Measurements from ENCODE around the gene SEC62.

Gene SEC62, protein sequence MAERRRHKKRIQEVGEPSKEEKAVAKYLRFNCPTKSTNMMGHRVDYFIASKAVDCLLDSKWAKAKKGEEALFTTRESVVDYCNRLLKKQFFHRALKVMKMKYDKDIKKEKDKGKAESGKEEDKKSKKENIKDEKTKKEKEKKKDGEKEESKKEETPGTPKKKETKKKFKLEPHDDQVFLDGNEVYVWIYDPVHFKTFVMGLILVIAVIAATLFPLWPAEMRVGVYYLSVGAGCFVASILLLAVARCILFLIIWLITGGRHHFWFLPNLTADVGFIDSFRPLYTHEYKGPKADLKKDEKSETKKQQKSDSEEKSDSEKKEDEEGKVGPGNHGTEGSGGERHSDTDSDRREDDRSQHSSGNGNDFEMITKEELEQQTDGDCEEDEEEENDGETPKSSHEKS

DNA sequence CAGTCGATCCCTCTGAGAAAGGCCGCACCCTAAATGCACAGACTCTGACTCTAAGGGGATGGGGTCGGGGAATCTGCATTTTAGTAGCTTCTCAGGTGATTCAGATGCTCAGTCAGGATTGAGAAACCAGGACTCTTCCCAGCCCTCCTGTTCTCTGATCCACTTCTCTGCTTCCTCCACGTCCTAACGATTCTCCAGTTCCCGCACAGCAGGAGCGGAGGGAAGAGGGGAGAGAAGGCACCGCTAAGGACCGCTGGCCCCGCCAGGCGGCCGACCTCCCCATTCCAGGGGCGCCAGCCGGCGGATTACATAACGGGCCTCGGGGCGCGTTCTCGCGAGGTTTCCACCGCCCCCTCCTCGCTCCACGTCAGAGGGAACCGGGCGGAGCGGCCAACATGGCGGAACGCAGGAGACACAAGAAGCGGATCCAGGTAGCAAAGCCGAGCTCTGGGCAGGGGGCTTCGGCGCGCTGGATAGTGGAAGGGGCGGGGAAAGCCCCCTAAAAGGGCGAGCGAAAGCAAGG lies at the start of gene SEC62:
SEC62 (plus strand) TSS at position 380 of the 523 bp plus-strand sequence; CDS start at position 396, 16 bp downstream.
- DNase-seq: peak; percentile 90

DNA sequence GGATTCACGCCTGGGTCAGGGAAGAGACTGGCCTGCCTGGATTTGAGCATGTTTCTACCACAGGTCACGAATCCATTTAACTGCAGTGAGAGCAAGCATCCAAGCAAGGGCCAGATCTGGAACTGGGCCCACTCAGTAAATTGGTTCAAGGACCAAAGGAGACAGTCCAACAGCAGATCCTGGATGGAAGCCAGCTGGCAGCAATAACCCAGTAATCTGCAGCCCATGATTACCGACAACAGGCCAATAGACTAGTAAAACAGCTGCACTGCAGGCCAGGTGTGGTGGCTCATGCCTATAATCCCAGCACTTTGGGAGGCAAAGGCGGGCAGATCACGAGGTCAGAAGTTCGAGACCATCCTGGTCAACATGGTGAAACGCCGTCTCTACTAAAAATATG lies 43.4 kb upstream of the SEC62 start:
- DNase-seq: peak; percentile 96

DNA sequence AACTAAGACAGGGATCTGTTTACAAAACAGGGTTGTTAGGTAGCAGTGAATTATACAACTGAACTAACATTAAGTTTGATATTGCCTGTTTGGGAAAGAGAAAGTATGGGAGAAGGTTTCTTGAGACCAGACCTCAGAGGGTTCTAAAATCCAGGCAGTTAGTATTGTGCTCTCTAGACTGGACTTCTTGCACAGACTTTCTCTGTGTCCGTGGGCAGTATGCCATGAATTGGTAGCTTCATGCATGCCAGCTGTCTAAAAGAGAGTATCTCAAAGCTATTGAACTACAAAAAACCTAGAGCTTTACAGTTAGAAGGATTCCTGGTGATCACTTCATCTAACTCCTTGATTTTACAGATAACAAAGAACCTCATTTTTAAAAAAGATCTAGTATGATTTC lies 42.8 kb upstream of the SEC62 start:
- DNase-seq: no peak

- DNase-seq: no peak
Measured at GRCh38 chr3:169929830-169930519, 36.6 kb upstream of the SEC62 start.

DNA sequence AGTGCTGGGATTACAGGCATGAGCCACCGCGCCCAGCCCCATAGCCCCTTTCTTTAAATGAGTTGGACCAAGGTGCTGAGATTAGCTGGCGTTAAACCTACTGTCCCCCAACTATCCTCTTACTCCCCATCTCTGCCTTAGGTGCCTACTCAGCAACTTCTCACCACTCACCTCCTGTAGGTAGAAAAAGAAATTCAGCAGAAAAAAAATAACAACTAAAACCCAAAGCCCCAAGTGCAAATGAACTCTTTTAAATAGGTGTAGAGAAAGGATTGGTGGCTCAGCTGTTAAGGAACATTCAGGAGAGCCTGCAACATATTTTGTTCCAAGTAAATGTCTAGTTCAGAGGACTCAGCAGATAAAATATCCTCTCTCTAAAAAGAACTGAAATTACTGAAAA lies 35.8 kb upstream of the SEC62 start:
- no peak for DNase-seq

GRCh38 chr3:169931747-169932520 lies 34.7 kb upstream of the SEC62 start:
- no peak for DNase-seq

- no peak for DNase-seq
Measured at GRCh38 chr3:169939320-169939719, 27.3 kb upstream of the SEC62 start.

DNA sequence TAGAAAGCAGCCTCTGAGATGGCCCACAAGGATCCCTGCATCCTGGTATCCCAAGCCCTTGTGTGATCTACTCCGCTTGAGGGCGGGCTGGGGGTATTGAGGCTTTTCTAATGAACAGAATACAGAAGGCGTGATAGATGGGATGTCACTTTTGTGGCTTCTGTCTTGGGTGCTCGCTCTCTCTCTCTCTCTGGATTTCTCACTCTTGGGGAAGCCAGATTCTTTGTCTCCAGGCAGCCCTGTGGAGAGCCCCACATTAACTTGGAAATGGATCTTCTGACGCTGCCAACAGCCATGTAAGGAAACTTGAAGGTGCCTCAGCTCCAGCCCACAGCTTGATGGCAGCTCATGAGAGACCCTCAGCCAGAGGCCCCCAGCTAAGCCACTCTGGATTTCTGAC lies 26.9 kb upstream of the SEC62 start:
- DNase-seq: no peak

GRCh38 chr3:169940470-169941181 lies 26.0 kb upstream of the SEC62 start:
- DNase-seq: peak; percentile 11

DNA sequence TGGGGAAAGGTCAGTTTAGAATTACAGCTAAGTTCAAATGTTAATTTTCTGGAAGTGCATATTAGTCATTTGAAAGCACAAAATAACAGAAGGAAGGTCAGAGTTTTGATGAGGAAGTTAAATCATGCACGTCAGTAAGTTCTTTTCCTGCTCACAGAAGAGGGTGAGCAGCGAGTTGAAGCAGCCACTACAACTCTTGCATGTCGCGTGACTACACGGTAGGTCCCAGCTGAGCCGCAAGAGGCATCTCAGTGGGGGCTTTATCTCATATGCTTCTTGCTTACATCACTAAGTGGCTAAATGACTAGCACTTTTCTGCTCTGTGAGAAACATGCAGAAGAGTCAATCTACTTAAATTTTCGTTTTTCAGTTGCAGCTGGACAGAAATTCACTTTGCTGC lies 21.3 kb upstream of the SEC62 start:
- DNase-seq: peak; percentile 27

DNA sequence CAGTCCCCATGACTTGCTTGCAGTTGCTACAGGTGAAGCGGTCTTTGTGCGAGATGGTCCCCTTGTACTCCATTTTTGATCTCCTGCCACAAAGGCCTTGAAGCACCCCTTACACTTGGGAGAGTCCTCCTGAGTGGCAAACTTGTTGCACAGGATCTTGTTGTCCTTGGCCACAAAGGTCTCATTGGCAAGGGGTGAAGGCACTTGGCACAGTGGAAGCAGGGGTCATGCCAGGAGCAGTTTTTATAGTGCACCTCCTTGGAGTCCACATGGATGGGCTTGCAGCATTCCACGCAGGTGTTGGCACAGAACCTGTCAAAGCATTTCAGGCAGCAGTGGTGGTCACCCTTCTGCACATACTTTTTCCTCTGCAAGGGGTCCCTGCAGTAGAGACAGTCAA lies 20.3 kb upstream of the SEC62 start:
- DNase-seq: no peak

DNA sequence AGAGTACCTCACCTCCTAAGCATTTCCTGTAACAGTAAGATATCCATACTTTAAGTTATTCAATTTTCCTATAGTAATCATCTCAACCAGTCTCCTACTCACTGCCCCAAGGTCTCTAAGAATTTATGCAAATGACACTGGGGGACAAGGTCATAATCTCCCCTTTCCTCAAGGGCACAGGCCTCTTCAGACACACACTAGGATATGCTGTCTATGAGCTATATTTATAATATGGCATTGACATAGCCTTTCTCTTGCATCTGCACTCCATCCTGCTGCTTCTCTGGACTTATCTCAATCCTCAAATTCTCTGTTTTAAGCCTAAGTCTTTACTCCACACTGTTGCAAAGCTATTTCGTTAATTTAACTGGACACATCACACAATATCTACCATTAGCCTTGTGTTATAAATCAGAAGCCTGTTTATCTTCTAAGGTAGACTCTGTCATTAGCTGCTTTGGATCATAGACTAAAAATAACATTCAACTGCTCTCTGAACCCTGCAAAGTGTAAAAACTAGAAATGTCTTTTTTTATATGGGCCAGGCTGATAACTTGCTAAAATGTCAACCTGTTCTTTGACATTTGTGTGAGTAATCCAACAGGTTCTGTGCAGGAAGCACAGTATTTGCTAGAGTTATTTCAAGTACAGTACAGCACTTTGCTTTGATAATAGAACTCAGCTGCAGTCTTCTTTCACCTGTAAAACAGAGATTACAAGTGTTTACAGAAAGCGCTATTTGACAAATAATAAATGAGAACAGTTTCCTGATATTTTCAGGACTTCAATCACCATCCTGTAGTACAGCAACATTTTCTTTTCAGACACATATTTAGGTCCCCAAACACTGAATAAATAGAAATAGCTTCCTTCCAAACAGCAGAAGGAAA lies 17.8 kb upstream of the SEC62 start:
- DNase-seq: no peak

- peak; percentile 10 for DNase-seq
Measured at GRCh38 chr3:169952045-169952444, 14.6 kb upstream of the SEC62 start.

DNA sequence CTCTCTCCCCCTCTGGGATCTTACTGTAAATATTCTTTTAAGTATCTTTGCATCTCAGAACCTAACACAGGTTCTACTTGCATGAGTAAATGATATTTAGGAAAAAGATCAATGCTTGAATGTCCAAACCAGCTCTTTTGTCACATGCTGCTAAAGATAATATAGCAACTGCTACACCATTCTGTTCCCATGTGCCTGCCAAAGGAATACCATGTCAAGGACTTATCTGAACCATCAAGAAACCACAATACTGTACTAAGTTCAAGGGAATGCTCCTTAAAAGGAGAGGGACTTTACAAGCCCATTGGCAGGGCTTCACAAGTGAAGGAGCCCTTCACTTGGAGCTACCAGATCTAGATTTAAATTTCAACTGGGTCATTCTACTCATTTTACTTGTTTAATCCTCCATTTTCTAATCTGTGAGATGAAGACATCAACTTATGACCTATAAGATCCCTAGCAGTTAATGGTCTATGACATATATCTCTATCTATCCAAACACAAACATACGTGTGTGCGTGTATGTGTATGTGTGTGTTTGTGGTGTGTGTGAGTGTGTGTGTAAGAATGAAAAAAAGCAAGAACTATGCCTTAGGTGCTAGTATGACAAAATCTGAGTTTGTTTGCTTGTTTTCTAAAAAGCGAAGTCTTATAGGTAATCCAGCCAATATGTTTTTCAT lies 13.0 kb upstream of the SEC62 start:
- no peak for DNase-seq

DNA sequence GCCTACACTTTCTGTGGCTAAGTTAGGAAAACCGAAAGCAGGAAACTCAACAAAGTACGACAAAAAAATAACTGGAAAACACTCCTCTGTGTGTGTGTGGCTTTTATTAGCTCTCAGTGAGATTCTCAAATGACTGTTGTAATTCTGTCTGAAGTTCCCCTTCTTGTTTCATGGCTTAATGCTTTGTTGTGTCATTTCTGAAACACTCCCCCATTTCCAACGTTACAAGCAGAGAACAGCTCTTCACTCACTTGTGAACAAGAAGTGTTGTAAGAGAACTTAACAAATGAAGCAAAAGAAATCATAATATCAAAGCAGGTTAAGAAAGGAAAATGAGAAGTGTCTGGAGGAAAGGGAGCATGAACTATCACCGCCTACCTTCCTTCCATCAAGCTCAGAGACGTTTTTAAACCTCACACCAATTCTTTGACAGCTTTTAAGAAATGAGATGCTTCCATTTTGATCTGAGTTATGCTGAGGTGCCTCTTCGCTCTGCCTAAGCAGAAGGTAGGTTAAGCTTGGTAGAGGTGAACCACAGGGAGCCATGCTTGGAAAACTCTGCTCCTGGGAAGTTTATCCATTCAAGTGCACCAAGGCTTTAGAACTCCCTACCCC lies 12.4 kb upstream of the SEC62 start:
- DNase-seq: no peak

GRCh38 chr3:169955406-169955805 lies 11.2 kb upstream of the SEC62 start:
- DNase-seq: no peak

- no peak for DNase-seq
Measured at GRCh38 chr3:169964176-169964575, 2.4 kb upstream of the SEC62 start.

- peak; percentile 55 for DNase-seq
Measured at GRCh38 chr3:169965562-169966427, 812 bp upstream of the SEC62 start.
